Measurements from ENCODE around the gene RGS10.
"Not testable (repeated sequence)": the region's sequence is repeated elsewhere in the genome, so short reads cannot be mapped to it uniquely, and the experiment has no call there.

RGS10 gene

GRCh38 chr10:119575506-119575905 is 33.0 kb upstream of the RGS10 start:
- H3K4me1 ChIP-seq (ENCODE audit: control insufficient read depth, insufficient read depth, low read length): no peaks in the 10 kb centered on the region
- ChIA-PET CTCF (interaction anchor here (0.7 kb wide), 1 partner anchor 58 kb away, joined by 3 read pairs; no protein-coding TSS in a partner anchor), POLR2A (no interaction called here)
- no peak overlapping the region for H3K27ac ChIP-seq (ENCODE audit: extremely low read depth, low read depth, low read length)
- peaks cover 73 to 74% of the 10 kb centered on the region in 2 experiments for H3K36me3 ChIP-seq (ENCODE audit: control insufficient read depth in 2 of 2, insufficient read depth in 1 of 2, low read length in 2 of 2)
- H3K4me3 ChIP-seq (ENCODE audit: low read depth, low read length): no peak overlapping the region
- no peak for TF ChIP-seq ZSCAN18 (tag by site-specific recombination; IDR thresholded peaks at IDR 0.05)
- no peak for TF ChIP-seq AEBP2 (tag by site-specific recombination; IDR thresholded peaks at IDR 0.05; ENCODE audit: borderline replicate concordance)
- TF ChIP-seq FEZF1 (tag by site-specific recombination; IDR thresholded peaks at IDR 0.05): no peak
- no peak for TF ChIP-seq ZXDB (tag by site-specific recombination; IDR thresholded peaks at IDR 0.05)
- no peak for TF ChIP-seq ZNF416 (tag by site-specific recombination; IDR thresholded peaks at IDR 0.05)
- no peak for TF ChIP-seq ZNF133 (tag by site-specific recombination; IDR thresholded peaks at IDR 0.05)
- no peak for TF ChIP-seq ZBTB21 (tag by site-specific recombination; IDR thresholded peaks at IDR 0.05)
- TF ChIP-seq ZNF184 (tag by site-specific recombination; IDR thresholded peaks at IDR 0.05): no peak
- no peak for TF ChIP-seq ZNF544 (tag by site-specific recombination; IDR thresholded peaks at IDR 0.05)
- no peaks in the 10 kb centered on the region for H3K9me3 ChIP-seq (ENCODE audit: control insufficient read depth, insufficient read depth, low read depth, low read length)

- TF ChIP-seq ZNF692 (tag by site-specific recombination; IDR thresholded peaks at IDR 0.05) (no peak), ZNF664 (tag by site-specific recombination; IDR thresholded peaks at IDR 0.05) (peak; percentile 25; the same call in 1 of the 2 replicates)
- no peak overlapping the region for H3K27ac ChIP-seq (ENCODE audit: extremely low read depth, low read depth, low read length)
- no peaks in the 10 kb centered on the region for H3K4me1 ChIP-seq (ENCODE audit: control insufficient read depth, insufficient read depth, low read length)
- H3K4me3 ChIP-seq (ENCODE audit: low read depth, low read length): no peak overlapping the region
- no peaks in the 10 kb centered on the region for H3K9me3 ChIP-seq (ENCODE audit: control insufficient read depth, insufficient read depth, low read depth, low read length)
- CTCF ChIA-PET: interaction anchor here (1.0 kb wide), 1 partner anchor 78 kb away, joined by 3 read pairs; no protein-coding TSS in a partner anchor
- H3K36me3 ChIP-seq (ENCODE audit: control insufficient read depth in 2 of 2, insufficient read depth in 1 of 2, low read length in 2 of 2): peaks cover 6 to 9% of the 10 kb centered on the region in 2 experiments
- POLR2A ChIA-PET: interaction anchor here (0.8 kb wide), 1 partner anchor 25 kb away, joined by 5 read pairs; no protein-coding TSS in a partner anchor
These were observed 25.5 kb upstream of the RGS10 start for GRCh38 chr10:119567978-119568377.

GRCh38 chr10:119562097-119562496 is 19.6 kb upstream of the RGS10 start:
- H3K4me1 ChIP-seq (ENCODE audit: control insufficient read depth, insufficient read depth, low read length): no peaks in the 10 kb centered on the region
- no peak overlapping the region for H3K4me3 ChIP-seq (ENCODE audit: low read depth, low read length)
- no peaks in the 10 kb centered on the region for H3K9me3 ChIP-seq (ENCODE audit: control insufficient read depth, insufficient read depth, low read depth, low read length)
- TF ChIP-seq ZNF555 (tag by site-specific recombination; conservative IDR thresholded peaks at IDR 0.05) (no peak), ZNF610 (tag by site-specific recombination; IDR thresholded peaks at IDR 0.05; ENCODE audit: borderline replicate concordance) (no peak)
- CTCF ChIA-PET: interaction anchor here (0.6 kb wide), 1 partner anchor 392 kb away, joined by 3 read pairs; no protein-coding TSS in a partner anchor
- POLR2A ChIA-PET: interaction anchor here (0.6 kb wide), 1 partner anchor 12 kb away, joined by 5 read pairs; no protein-coding TSS in a partner anchor
- no peak overlapping the region for H3K27ac ChIP-seq (ENCODE audit: extremely low read depth, low read depth, low read length)
- no peaks in the 10 kb centered on the region for H3K36me3 ChIP-seq (ENCODE audit: control insufficient read depth in 2 of 2, insufficient read depth in 1 of 2, low read length in 2 of 2)

- POLR2A ChIA-PET, CTCF ChIA-PET: not testable (repeated sequence)
These were observed 17.0 kb upstream of the RGS10 start for GRCh38 chr10:119559511-119559910.

GRCh38 chr10:119556081-119556480 is 13.6 kb upstream of the RGS10 start:
- H3K9me3 ChIP-seq (ENCODE audit: control insufficient read depth, insufficient read depth, low read depth, low read length); H3K4me1 ChIP-seq (ENCODE audit: control insufficient read depth, insufficient read depth, low read length); H3K4me3 ChIP-seq (ENCODE audit: low read depth, low read length); CTCF ChIA-PET; H3K27ac ChIP-seq (ENCODE audit: extremely low read depth, low read depth, low read length); H3K36me3 ChIP-seq (ENCODE audit: control insufficient read depth in 2 of 2, insufficient read depth in 1 of 2, low read length in 2 of 2): not testable (repeated sequence)
- POLR2A ChIA-PET: interaction anchor here (0.7 kb wide), 1 partner anchor 10 kb away, joined by 3 read pairs; no protein-coding TSS in a partner anchor

More at GRCh38 chr10:119559511-119559910, 17.0 kb upstream of the RGS10 start:
- H3K4me1 ChIP-seq (ENCODE audit: control insufficient read depth, insufficient read depth, low read length); H3K27ac ChIP-seq (ENCODE audit: extremely low read depth, low read depth, low read length); H3K4me3 ChIP-seq (ENCODE audit: low read depth, low read length); H3K36me3 ChIP-seq (ENCODE audit: control insufficient read depth in 2 of 2, insufficient read depth in 1 of 2, low read length in 2 of 2); H3K9me3 ChIP-seq (ENCODE audit: control insufficient read depth, insufficient read depth, low read depth, low read length): not testable (repeated sequence)

All from HEK293 (cell line).